22Rv1 (cell line): ENCODE data around the gene ZNF575.
"Not testable (repeated sequence)": the region's sequence is repeated elsewhere in the genome, so short reads cannot be mapped to it uniquely, and the experiment has no call there.

Experiments
- H3K27ac ChIP-seq: fragments of 450-650 bp; 2 replicates; pipeline ENCODE4 v1.5.1; 2017
- CTCF ChIP-seq: fragments of 450-650 bp; IDR thresholded peaks from 2 replicates; pipeline ENCODE4 v1.5.1; 2017; ENCODE audit warnings: mild to moderate bottlenecking
- ZFX ChIP-seq: fragments of 450-650 bp; IDR thresholded peaks from 2 replicates; pipeline ENCODE4 v1.6.1; 2017; ENCODE audit warnings: antibody characterized with exemption, borderline replicate concordance

The ZNF575 gene

GRCh38 chr19:43546581-43546980 is 13.6 kb downstream of the ZNF575 start:
- no peak overlapping the region for H3K27ac ChIP-seq
- TF ChIP-seq CTCF: no peak
- no peak for TF ChIP-seq ZFX

- H3K27ac ChIP-seq: not testable (repeated sequence)
Measured at GRCh38 chr19:43547926-43548325, 14.9 kb downstream of the ZNF575 start.

GRCh38 chr19:43548706-43549105 is 15.7 kb downstream of the ZNF575 start:
- TF ChIP-seq ZFX (no peak), CTCF (no peak)
- no peak overlapping the region for H3K27ac ChIP-seq

- TF ChIP-seq CTCF (no peak), ZFX (no peak)
- H3K27ac ChIP-seq: no peak overlapping the region
Measured at GRCh38 chr19:43551399-43552197, 18.6 kb downstream of the ZNF575 start.

GRCh38 chr19:43552198-43552450 is 19.1 kb downstream of the ZNF575 start:
- no peak overlapping the region for H3K27ac ChIP-seq
- TF ChIP-seq ZFX: no peak
- no peak for TF ChIP-seq CTCF

GRCh38 chr19:43552616-43553015 is 19.6 kb downstream of the ZNF575 start:
- no peak overlapping the region for H3K27ac ChIP-seq

GRCh38 chr19:43553656-43554055 is 20.7 kb downstream of the ZNF575 start:
- TF ChIP-seq CTCF (no peak), ZFX (no peak)
- no peak overlapping the region for H3K27ac ChIP-seq

More at GRCh38 chr19:43552616-43553015, 19.6 kb downstream of the ZNF575 start:
- TF ChIP-seq CTCF: no peak
- TF ChIP-seq ZFX: no peak

- no peak for TF ChIP-seq ZFX
- TF ChIP-seq CTCF: no peak
- H3K27ac ChIP-seq: no peak overlapping the region
Measured at GRCh38 chr19:43554317-43554895, 21.4 kb downstream of the ZNF575 start.
